ENCODE measurements around the gene HCN2.

HCN2 gene

DNA sequence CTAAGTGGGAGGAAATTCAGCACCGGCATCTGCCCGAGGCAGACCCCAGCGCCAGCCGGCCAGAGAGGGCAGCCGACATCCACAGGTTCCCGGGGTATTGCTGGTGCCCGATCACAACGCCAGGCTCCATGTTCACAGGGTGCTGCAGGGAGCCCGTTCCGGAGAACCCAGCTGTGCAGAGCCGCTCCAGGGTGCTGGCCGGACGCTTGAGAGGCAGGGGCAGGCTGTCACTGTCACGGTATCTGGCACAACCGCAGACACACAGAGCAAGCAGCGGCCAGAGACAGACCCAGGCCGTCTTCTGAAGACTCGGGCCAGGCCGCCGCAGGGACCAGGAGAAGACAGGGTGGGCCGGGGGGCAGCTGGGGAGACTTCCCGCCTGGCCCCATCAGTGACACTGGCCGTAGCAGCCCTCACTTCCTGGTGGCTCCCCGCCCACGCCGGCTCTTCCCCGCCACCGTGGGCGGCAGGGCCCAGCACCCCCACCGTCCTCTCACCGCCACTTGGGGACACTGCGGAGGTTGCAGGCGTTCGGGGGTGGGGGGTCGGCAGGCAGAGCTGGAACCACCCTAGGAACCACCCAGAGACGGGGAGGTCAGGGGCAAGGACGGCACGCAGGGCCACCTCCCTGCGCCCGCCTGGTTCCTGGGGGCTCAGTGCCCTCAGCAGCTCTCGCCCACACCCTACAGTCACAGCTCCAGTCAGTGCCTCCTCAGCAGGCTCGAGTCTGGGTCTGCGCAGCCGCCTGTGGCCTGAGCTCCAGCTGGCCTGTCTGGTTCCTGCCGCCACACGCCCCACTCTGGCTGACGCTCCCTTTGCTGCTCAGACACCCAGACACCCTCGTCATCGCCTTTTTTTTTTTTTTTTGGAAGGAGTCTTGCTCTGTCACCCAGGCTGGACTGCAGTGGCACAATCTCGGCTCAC lies 69.5 kb downstream of the HCN2 start:
- DNase-seq, result no peak

- DNase-seq, result no peak
Observed at GRCh38 chr19:660793-661426, 71.2 kb downstream of the HCN2 start.

GRCh38 chr19:661427-662196 lies 71.9 kb downstream of the HCN2 start:
- DNase-seq, result peak; percentile 16 to 55

DNA sequence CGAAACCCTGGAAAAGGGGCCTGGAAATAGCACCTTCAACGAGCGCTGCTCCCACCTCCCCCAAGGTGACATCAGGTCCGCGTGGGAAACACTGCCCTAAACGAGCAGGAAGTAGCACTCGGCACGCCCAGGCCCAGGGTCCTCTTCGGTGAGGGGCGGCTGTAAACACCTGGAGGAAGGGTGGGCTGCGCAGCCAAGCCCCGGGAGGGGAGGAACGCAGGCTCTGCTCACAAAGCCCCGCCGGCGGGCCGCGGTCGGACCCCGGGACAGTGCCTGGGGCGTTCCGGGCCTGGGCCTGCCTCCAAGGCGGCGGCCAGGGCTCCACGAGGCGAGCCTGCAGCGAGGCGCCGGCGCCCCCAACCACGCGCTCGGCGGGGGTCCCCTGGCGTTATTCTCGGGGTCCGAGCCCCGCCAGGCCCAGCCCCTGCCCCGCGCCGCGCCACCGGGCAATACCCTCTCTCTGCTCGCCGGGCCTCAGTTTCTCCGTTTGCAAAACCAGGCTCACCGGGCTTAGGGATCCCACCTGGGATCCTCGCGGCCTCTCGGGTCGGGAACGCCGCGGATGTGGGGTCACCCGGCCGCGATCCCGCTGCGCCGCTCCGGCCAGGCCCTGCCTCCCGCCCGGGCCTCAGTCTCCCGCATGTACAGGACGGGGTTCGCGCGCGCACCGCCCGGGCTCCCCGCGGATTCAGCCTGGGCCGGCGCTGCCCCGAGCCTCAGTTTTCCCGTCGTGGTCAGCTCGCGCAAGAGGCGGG lies 72.7 kb downstream of the HCN2 start:
- DNase-seq, result peak in 1 of 2 donors; percentile 21

DNA sequence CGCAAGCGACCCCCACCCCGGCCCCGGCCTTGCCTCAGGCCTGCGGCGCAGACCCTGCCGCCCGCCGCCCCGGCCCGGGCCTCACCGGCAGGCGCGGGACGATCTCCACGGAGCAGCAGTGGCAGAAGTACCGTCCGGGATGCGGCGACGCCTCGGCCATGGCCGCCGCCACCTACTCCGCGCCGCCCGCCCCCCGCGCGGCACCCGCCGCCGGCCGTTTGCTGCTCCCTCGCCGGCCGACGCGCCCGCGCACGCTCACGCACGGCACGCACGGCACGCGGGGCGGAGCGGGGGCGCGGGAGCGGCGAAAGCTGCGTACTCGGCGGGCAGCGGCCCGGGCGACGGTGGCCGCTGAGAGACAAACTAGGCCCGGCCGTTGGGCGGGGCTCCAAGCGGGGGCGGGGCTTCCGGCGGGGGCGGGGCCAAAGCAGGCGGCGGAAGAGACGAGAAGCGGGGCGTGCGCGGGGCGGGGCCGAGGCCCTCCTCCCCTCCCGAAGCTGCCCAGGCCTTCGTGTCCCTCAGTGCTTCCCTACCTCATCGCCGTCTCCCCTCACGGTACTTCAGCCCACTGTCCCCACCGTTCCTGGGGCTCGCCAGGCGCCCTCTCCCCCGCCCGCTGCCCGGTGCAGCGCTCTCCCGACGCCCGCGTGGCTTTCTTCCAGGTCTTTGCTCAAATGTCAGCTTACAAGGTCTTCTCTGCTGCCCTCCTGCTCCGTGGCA lies 73.4 kb downstream of the HCN2 start, which contains the start of gene RNF126:
TSS of gene RNF126 (minus strand) at position 253 of the 720 bp plus-strand sequence. CDS start at position 160, 93 bp downstream.
- peak; percentile 79 to 92 for DNase-seq

GRCh38 chr19:663682-664117 lies 74.0 kb downstream of the HCN2 start:
- no peak for DNase-seq

GRCh38 chr19:664913-665443 lies 75.3 kb downstream of the HCN2 start:
- peak; percentile 55 to 76 for DNase-seq
